ENCODE data around the gene EPS8L3. TPM values are rescaled to one million over a fixed set of nuclear protein-coding genes. Genes with fewer than 3 reads are reported as not detected.

The EPS8L3 gene
- total and polyA plus RNA-seq, 2 of the 8 experiments (the other 6 are each of a cell fraction or from before 2014, with no cell fraction given), result not detected

- Histone ChIP-seq H2BK5ac (ENCODE audit: low read depth, low read length) (0 out of 2 replicates have a peak overlapping the region, but pooled peaks have one; percentile 2), H3K23ac (ENCODE audit: insufficient read length) (no peak overlapping the region)
- TF ChIP-seq SUZ12 (IDR thresholded peaks at IDR 0.05; ENCODE audit: low read length), result no peak
- TF ChIP-seq YY1 (IDR thresholded peaks at IDR 0.05; ENCODE audit: low read depth, low read length), result no peak
- TF ChIP-seq RAD21 (IDR thresholded peaks at IDR 0.05 in 1 of 2, conservative IDR thresholded peaks at IDR 0.05 in 1 of 2; ENCODE audit: low read depth in 2 of 2, low read length in 2 of 2), result peak; percentile 47 to 64; a peak in 3 of 4 replicates
- no peak for TF ChIP-seq PHF8 (conservative IDR thresholded peaks at IDR 0.05; ENCODE audit: low read depth, low read length)
- TF ChIP-seq TBP (IDR thresholded peaks at IDR 0.05; ENCODE audit: low read depth, low read length), result peak; percentile 18; the same call in 1 of the 2 replicates
- no peak for TF ChIP-seq RBBP5 (IDR thresholded peaks at IDR 0.05; ENCODE audit: borderline replicate concordance, low read depth, low read length)
- TF ChIP-seq TCF12 (IDR thresholded peaks at IDR 0.05; ENCODE audit: low read depth, low read length), result no peak
- peak; percentile 19; the same call in 1 of the 2 replicates for TF ChIP-seq JUND (IDR thresholded peaks at IDR 0.05; ENCODE audit: low read length)
- TF ChIP-seq POLR2AphosphoS5 (IDR thresholded peaks at IDR 0.05; ENCODE audit: low read depth, low read length), result no peak
Observed at GRCh38 chr1:109792056-109792831, 28.5 kb upstream of the EPS8L3 start.

More at GRCh38 chr1:109792056-109792831, 28.5 kb upstream of the EPS8L3 start:
- Histone ChIP-seq H2BK15ac (ENCODE audit: low read length) (no peak overlapping the region), H3K9ac (replicated peaks in 1 of 4; ENCODE audit: extremely low read depth in 1 of 4, low read depth in 3 of 4, low read length in 3 of 4) (no peak overlapping the region; a peak in 1 of 7 replicates), H4K5ac (ENCODE audit: insufficient read length, low read depth, low read length) (no peak overlapping the region), H3K4ac (replicated peaks; ENCODE audit: insufficient read length, low read depth, low read length) (no peak overlapping the region), H4K20me1 (replicated peaks in 1 of 2; ENCODE audit: control insufficient read depth in 1 of 2, insufficient read depth in 2 of 2, low read length in 2 of 2) (no peaks in the 10 kb centered on the region), H3K79me2 (ENCODE audit: control insufficient read depth in 1 of 2, insufficient read depth in 2 of 2, low read length in 2 of 2) (no peaks in the 10 kb centered on the region), H3K23me2 (ENCODE audit: low read depth, low read length) (no peaks in the 10 kb centered on the region), H3K4me1 (replicated peaks in 1 of 4; ENCODE audit: control insufficient read depth in 3 of 4, insufficient read depth in 4 of 4, low read length in 3 of 4) (peaks cover 0 to 18% (median 7%) of the 10 kb centered on the region in 4 experiments; a peak in 6 of 7 replicates), H2BK20ac (ENCODE audit: low read length) (0 out of 2 replicates have a peak overlapping the region, but pooled peaks have one; percentile 63), H3K27me3 (replicated peaks in 1 of 4; ENCODE audit: control insufficient read depth in 3 of 4, extremely low read depth in 1 of 4, insufficient read depth in 3 of 4, low read length in 3 of 4) (peaks cover 0 to 3% (median 2%) of the 10 kb centered on the region in 4 experiments; a peak in 2 of 7 replicates), H3K79me1 (ENCODE audit: low read depth, low read length) (no peaks in the 10 kb centered on the region), H3K56ac (replicated peaks; ENCODE audit: insufficient read length, low read depth, low read length) (no peak overlapping the region), H3K4me3 (ENCODE audit: extremely low read depth in 1 of 4, insufficient read depth in 2 of 4, low read depth in 3 of 4, low read length in 4 of 4) (no peak overlapping the region), H2AK5ac (ENCODE audit: low read depth, low read length) (no peak overlapping the region), H2BK12ac (ENCODE audit: low read depth, low read length) (peak overlapping the region; percentile 73; the same call in 1 of the 2 replicates), H3K18ac (ENCODE audit: extremely low read depth, low read length) (peak overlapping the region; percentile 9), H3K9me3 (ENCODE audit: insufficient read depth in 2 of 2, low read depth in 1 of 2, low read length in 1 of 2) (no peaks in the 10 kb centered on the region), H3K27ac (ENCODE audit: low read depth, low read length) (peak overlapping the region; percentile 18; the same call in 1 of the 2 replicates), H3K14ac (ENCODE audit: insufficient read length) (no peak overlapping the region), H3K36me3 (ENCODE audit: control insufficient read depth in 2 of 4, insufficient read depth in 4 of 4, low read length in 3 of 4) (no peaks in the 10 kb centered on the region), H2BK120ac (replicated peaks; ENCODE audit: low read depth, low read length) (no peak overlapping the region), H3K4me2 (ENCODE audit: insufficient read depth in 1 of 2, low read depth in 2 of 2, low read length in 2 of 2) (peak overlapping the region in 1 of 2 experiments; percentile 19; a peak in 2 of 4 replicates), H2AFZ (ENCODE audit: low read length) (0 out of 2 replicates have a peak overlapping the region, but pooled peaks have one; percentile 66), H4K91ac (replicated peaks; ENCODE audit: insufficient read length, low read length) (no peak overlapping the region), H4K8ac (ENCODE audit: extremely low read depth, insufficient read depth, low read length) (peak overlapping the region; percentile 54)
- no peak for FAIRE-seq
- ChIA-PET CTCF (ENCODE audit: partially characterized antibody) (interaction anchor here (0.7 to 27.2 kb wide), 26 partner anchors 9 to 375 kb away, joined by 3 to 700 read pairs (median 4); partner anchors contain the start of gene AHCYL1), POLR2A (ENCODE audit: partially characterized antibody) (interaction anchor here (0.8 to 2.4 kb wide), 6 partner anchors 9 to 193 kb away, joined by 3 to 10 read pairs (median 4); partner anchors contain the start of gene AHCYL1)
- 65% methylated on average over 16 of the region's 18 CpGs; no CpG with 5 or more reads in 1 of the 2 experiments for WGBS, 2 experiments (ENCODE audit: extremely low coverage in 1 of 2, insufficient coverage in 1 of 2, insufficient read length in 1 of 2, insufficient replicate concordance in 2 of 2, low coverage in 1 of 2, low lambda C conversion rate in 2 of 2, missing lambda C conversion rate in 1 of 2)
- peak in 1 of 2 experiments; percentile 62 for DNase-seq (ENCODE audit: low read depth in 1 of 2, low spot score in 2 of 2)

All from H1 (cell line).